AG10803 (cell line): ENCODE data around the gene NDUFB10.

ENCODE experiments used
- DNase-seq: peaks from one replicate; pipeline ENCODE4 v3.0.0; 2010; ENCODE audit warnings: low read depth
- H3K4me3 ChIP-seq: 2 replicates; pipeline ENCODE4 v1.5.1; 2011; ENCODE audit warnings: mild to moderate bottlenecking, low read length, control low read depth
- TF ChIP-seq, protein P1 (sequence below): conservative IDR thresholded peaks from 2 replicates; pipeline ENCODE4 v1.5.1; 2011; ENCODE audit warnings: mild to moderate bottlenecking, low read length, control low read depth, inconsistent platforms

Gene NDUFB10

DNA sequence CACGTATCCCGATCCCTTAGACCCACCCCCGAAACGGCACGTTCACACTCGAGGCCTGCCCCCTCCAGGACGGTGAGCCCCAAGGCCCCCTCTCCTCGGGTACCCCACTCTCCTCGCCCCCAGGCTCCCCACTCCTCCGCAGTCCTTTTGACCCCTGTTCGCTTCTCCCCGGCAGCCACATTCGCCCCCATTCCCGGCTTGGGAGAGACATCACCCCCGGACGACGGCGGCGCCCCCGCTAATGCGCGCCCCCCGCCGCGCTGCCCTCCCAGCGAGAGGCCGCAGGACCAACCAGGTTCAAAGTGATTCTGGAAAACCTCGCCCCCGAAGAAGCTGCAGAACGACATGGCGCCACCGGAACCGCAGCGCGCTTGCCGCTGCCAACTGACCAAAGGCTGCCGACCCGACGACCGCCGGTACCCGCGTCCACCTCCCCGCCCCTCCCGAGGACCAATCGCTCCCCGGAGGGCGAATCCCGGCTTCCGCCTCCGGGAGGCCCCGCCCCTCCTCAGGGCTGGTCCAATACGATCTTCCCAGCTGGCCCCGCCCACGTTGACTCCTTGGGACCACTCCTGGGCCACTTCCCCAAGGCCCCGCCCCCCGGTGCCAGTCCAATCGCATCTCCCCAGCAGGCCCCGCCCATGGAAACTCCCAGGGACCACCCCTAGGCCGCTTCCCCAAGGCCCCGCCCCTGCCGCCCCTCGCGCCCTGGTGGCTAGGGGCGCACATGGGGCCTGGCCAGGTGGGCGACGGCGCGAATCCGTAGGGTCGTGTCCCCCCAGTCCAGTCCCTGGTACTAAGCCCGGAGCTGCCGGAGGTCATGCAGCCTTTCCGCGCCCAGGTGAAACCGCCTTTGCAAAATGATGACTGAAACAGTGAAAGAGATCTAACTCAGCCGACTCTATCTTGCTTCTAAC is 16.3 kb upstream of the NDUFB10 start, which contains the start of gene MSRB1:
Gene MSRB1 (minus strand): TSS at position 390 of the 917 bp plus-strand sequence. CDS start 43 bp downstream, at position 347.
- peak within 1 kb of the TSS; percentile 80 for H3K4me3 ChIP-seq
- TF ChIP-seq, protein P1, sequence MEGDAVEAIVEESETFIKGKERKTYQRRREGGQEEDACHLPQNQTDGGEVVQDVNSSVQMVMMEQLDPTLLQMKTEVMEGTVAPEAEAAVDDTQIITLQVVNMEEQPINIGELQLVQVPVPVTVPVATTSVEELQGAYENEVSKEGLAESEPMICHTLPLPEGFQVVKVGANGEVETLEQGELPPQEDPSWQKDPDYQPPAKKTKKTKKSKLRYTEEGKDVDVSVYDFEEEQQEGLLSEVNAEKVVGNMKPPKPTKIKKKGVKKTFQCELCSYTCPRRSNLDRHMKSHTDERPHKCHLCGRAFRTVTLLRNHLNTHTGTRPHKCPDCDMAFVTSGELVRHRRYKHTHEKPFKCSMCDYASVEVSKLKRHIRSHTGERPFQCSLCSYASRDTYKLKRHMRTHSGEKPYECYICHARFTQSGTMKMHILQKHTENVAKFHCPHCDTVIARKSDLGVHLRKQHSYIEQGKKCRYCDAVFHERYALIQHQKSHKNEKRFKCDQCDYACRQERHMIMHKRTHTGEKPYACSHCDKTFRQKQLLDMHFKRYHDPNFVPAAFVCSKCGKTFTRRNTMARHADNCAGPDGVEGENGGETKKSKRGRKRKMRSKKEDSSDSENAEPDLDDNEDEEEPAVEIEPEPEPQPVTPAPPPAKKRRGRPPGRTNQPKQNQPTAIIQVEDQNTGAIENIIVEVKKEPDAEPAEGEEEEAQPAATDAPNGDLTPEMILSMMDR, result no peak; the same call in 1 of the 2 replicates
- DNase-seq, result peak; percentile 96

DNA sequence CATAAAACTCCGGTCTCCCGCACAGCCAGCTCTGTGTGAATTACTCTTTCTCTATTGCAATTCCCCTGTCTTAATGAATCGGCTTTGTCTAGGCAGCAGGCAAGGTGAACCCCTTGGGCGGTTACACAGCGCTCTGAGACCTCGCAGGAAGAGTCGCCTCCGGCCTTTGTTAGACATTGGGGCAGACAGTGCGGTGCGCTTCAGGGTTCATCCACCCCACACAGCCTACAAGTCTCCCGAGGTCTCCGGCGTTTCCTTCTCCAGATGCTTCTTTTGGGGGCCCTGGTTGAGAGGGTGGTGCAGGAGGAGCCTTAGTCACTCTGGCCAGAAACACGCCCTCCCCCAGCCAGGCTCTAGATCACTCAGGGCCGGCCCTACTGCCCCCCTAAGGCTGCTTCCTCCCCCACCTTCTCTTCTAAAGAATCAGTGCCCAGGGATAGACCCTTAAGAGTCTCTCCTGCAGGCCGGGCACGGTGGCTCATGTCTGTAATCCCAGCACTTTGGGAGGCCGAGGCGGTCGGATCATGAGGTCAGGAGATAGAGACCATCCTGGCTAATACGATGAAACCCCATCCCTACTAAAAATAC is 14.6 kb upstream of the NDUFB10 start:
- DNase-seq, result no peak
- H3K4me3 ChIP-seq, result no peak overlapping the region
- TF ChIP-seq, protein P1, result no peak

DNA sequence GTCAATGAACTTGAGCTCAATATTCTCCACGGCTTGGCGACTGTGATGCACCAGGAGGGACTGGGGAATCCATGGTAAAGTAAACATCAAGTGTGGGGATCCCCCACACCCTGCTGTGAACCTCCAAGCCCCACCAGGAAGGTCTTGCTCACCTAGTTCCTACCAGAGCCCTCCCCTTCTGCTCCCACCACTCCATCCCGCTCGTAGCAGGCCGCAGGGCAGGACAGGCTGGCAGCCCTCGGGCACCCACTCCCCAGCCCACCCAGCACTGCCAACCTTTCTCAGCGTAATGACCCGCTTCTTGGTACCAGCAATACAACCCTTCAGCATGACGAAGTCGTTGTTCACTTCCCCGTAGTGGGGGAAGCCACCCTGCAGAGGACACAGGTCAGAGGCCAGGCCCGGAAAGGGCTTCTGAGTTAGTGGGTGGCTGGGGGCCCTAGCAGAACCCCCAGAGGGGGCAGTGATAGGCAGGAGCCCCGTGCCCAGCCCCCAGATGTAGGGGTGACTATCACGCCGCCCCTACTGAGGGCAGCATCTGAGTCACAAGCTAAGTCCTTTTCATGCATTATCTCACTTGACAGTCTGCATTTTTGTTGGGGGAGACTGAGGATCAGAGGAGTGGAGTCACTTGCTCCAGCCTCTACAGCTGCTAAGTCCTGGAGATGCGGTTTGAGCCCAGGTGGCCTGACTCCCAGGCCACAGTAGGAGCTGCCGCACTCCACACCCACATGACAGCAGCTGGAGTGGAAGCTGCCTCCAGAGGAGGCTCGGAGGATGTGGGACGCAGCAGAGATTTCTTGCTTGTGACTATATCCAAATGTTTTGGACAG is 13.6 kb upstream of the NDUFB10 start:
- no peak for DNase-seq
- TF ChIP-seq, protein P1, result no peak
- H3K4me3 ChIP-seq, result no peak overlapping the region

DNA sequence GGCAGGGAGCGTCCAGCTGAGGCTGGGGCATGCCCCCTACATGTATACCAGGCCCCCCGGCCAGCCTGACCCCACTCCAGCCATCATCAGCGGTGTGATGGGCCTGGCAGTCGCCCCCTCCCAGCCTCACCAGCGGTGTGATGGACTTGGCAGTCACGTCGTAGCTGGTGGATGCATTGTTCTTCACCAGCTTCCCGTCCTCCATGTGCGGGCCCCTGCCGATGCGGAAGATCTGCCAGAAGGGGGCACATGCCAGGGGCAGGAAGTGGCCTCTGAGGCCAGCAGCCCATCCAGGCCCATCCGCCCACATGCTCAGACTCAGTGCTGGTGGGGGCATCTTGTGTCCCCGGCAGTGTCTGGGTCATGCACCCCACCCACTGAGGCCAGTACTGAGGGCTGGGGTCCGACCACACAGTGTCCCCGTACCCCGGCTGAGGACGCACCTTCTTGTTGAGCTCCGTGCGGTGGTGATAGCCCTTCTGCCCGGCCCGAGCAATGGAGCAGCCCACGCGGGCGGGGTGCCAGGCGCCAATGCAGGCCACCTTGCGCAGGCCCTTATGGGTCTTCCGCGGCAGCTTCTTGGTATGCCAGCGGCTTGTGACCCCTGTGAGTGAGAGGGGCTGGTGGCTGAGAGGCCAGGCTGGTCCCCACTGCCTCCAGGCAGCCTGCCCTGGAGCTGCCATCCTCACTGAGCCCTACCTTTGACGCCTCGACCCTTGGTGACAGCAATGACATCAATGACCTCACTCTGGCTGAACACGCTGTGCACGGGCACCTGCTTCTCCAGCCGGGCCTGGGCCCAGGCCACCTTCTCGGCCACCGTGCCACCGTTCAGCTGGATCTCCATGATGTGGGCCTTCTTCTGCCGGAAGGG is 12.6 kb upstream of the NDUFB10 start:
- no peak for DNase-seq
- TF ChIP-seq, protein P1, result no peak
- no peak overlapping the region for H3K4me3 ChIP-seq

DNA sequence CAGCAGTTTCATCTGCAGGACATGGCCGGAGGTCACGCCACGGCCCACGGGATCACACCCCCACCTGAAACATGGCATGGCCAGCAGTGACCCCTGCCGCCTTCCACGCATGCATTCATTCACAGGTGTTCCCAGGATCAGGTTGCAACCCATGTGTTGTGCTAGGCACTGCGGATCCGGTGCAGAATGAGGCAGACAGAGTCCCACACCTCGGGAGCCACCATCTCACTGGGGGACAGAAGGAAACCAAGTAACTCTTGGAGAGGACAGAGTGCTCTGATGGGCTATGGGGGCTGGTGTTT is 12.0 kb upstream of the NDUFB10 start:
- TF ChIP-seq, protein P1, result no peak
- no peak for DNase-seq
- no peak overlapping the region for H3K4me3 ChIP-seq

DNA sequence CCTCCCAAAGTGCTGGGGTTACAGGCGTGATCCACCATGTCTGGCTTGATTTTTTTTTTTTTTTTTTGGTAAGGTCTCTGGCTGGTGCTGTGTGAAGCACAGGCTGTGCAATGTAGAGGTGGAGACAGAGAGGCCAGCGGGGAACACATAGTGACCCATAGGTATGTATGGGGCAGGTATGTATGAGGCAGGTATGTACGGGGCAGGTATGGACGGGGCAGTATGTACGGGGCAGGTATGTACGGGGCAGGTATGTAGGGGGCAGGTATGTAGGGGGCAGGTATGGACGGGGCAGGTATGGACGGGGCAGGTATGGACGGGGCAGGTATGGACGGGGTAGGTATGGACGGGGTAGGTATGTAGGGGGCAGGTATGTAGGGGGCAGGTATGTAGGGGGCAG is 9.8 kb upstream of the NDUFB10 start:
- H3K4me3 ChIP-seq, result no peak overlapping the region
- TF ChIP-seq, protein P1, result no peak
- DNase-seq, result no peak
